CD4-positive, CD25-positive, alpha-beta regulatory T cell (primary cell): ENCODE measurements around the gene NLRC4. TPM values are rescaled to one million over a fixed set of nuclear protein-coding genes. Genes with fewer than 3 reads are reported as not detected.

Experiments
- ATAC-seq, 2 donors: fragments of 150-1000 bp; cut with Tn5 transposase; one replicate each; pipeline ENCODE4 v1.10.0; 2021; ENCODE audit warnings: low read depth in 2 of 2, moderate number of reproducible peaks in 2 of 2, moderate library complexity in 1 of 2
- DNase-seq, 3 donors: peaks; one replicate each; pipeline versions ENCODE4 v3.0.0 to v3.0.0-alpha.2; 2012 to 2022; ENCODE audit warnings: mixed read lengths in 1 of 3
- H3K27ac ChIP-seq: one replicate; pipeline ENCODE4 v1.7.0; 2013; ENCODE audit warnings: mild to moderate bottlenecking, low read length; ENCODE audit not compliant: insufficient read depth, poor library complexity, severe bottlenecking
- H3K27me3 ChIP-seq: one replicate; pipeline ENCODE4 v1.7.0; 2013; ENCODE audit warnings: low read length; ENCODE audit not compliant: control insufficient read depth, insufficient read depth
- H3K36me3 ChIP-seq: one replicate; pipeline ENCODE4 v1.7.0; 2013; ENCODE audit warnings: mild to moderate bottlenecking, low read length, moderate library complexity; ENCODE audit not compliant: control insufficient read depth, insufficient read depth
- H3K4me1 ChIP-seq: 2 replicates; pipeline ENCODE4 v1.7.0; 2013; ENCODE audit warnings: mild to moderate bottlenecking, low read length; ENCODE audit not compliant: insufficient read depth, control insufficient read depth, poor library complexity, severe bottlenecking
- H3K4me3 ChIP-seq: one replicate; pipeline ENCODE4 v1.7.0; 2013; ENCODE audit warnings: low read depth, mild to moderate bottlenecking, low read length, moderate library complexity
- H3K9me3 ChIP-seq, 2 experiments: 1 replicate in 1 of 2; 2 replicates in 1 of 2; pipeline ENCODE4 v1.7.0; 2013; ENCODE audit warnings: low read length in 2 of 2, mild to moderate bottlenecking in 1 of 2, moderate library complexity in 1 of 2; ENCODE audit not compliant: control insufficient read depth in 2 of 2
- H3K27ac Mint-ChIP-seq, 3 donors: one replicate each; pipeline ENCODE4 v1.8.0; 2020 to 2022; ENCODE audit warnings: mild to moderate bottlenecking in 3 of 3, mixed read lengths in 3 of 3, moderate library complexity in 2 of 3
- H3K27me3 Mint-ChIP-seq: one replicate; pipeline ENCODE4 v1.8.0; 2022; ENCODE audit warnings: mild to moderate bottlenecking, mixed read lengths
- H3K36me3 Mint-ChIP-seq: one replicate; pipeline ENCODE4 v1.8.0; 2020; ENCODE audit warnings: mixed read lengths
- H3K4me1 Mint-ChIP-seq, 4 donors: one replicate each; pipeline ENCODE4 v1.8.0; 2020 to 2022; ENCODE audit warnings: mixed read lengths in 4 of 4, mild to moderate bottlenecking in 1 of 4
- H3K4me3 Mint-ChIP-seq, 4 donors: one replicate each; pipeline ENCODE4 v1.8.0; 2020 to 2022; ENCODE audit warnings: mild to moderate bottlenecking in 4 of 4, mixed read lengths in 4 of 4, moderate library complexity in 3 of 4
- H3K9me3 Mint-ChIP-seq, 7 donors: one replicate each; pipeline ENCODE4 v1.8.0; 2020 to 2022; ENCODE audit warnings: mixed read lengths in 7 of 7, mild to moderate bottlenecking in 3 of 7, moderate library complexity in 2 of 7
- polyA plus RNA-seq, 4 donors: library from polyadenylated mRNA; unstranded; fragments of 300-500 nt; fragmentation: Illumina TruSeq; gene quantifications; one replicate each; pipeline ENCODE4 v1.2.3, GENCODE V29; 2021
- total RNA-seq: library from RNA; stranded (reverse); gene quantifications from one replicate; pipeline ENCODE4 v1.2.3, GENCODE V29; 2022

Gene NLRC4
- total and polyA plus RNA-seq, 5 donors from 2014 or later: 0.16 TPM; not detected in 4

GRCh38 chr2:32189011-32189410, 75.7 kb downstream of the NLRC4 start:
- peaks cover 23% of the 10 kb centered on the region for H3K36me3 Mint-ChIP-seq
- Histone ChIP-seq H3K27ac (peak overlapping the region; percentile 70), H3K27me3 (no peaks in the 10 kb centered on the region), H3K9me3 (no peaks in the 10 kb centered on the region), H3K4me1 (peaks cover 46% of the 10 kb centered on the region), H3K36me3 (peaks cover 32% of the 10 kb centered on the region), H3K4me3 (peak overlapping the region; percentile 49)
- H3K27ac Mint-ChIP-seq: peak overlapping the region; percentile 74 to 90 (median 79)
- H3K27me3 Mint-ChIP-seq: no peaks in the 10 kb centered on the region
- ATAC-seq: no peak
- peaks cover 30 to 53% (median 40%) of the 10 kb centered on the region in 4 donors for H3K4me1 Mint-ChIP-seq
- peak overlapping the region; percentile 8 to 66 (median 40) for H3K4me3 Mint-ChIP-seq
- DNase-seq: peak in 1 of 3 donors; percentile 29
- H3K9me3 Mint-ChIP-seq: peaks cover 0 to 2% (median 0%) of the 10 kb centered on the region in 7 donors

DNA sequence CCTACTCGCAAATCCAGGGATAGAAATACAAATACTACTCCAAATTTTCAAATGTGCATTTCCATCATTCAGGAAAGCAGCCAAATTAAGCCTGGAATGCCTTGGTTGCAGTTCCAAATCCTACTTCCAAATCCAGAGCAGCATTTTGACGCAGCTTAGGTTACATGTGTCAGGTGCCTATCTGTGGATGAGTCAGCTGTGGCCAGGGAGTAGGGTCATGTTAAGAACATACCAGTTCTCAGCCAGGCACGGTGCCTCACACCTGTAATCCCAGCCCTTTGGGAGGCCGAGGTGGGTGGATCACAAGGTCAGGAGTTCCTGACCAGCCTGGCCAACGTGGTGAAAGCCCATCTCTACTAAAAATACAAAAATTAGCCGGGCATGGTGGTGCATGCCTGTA, 82.0 kb downstream of the NLRC4 start:
- Mint-ChIP-seq H3K27ac (no peak overlapping the region), H3K27me3 (no peaks in the 10 kb centered on the region), H3K36me3 (peaks cover 30% of the 10 kb centered on the region), H3K4me1 (peaks cover 7 to 14% (median 11%) of the 10 kb centered on the region in 4 donors), H3K9me3 (no peaks in the 10 kb centered on the region), H3K4me3 (peak overlapping the region in 1 of 4 donors; percentile 31)
- no peak overlapping the region for H3K4me3 ChIP-seq
- no peak overlapping the region for H3K27ac ChIP-seq
- peaks cover under 1% of the 10 kb centered on the region for H3K4me1 ChIP-seq
- H3K36me3 ChIP-seq: peaks cover 52% of the 10 kb centered on the region
- H3K9me3 ChIP-seq: no peaks in the 10 kb centered on the region
- H3K27me3 ChIP-seq: no peaks in the 10 kb centered on the region
- no peak for DNase-seq
- no peak for ATAC-seq

Other genes starting within 250 kb of the NLRC4 start
- 39.4 TPM for gene DPY30, start 225.1 kb downstream of the NLRC4 start, total RNA-seq
- gene DPY30, start 225.1 kb downstream of the NLRC4 start, polyA plus RNA-seq: 100 to 1,000 TPM; 202 to 240 (median 210) TPM
- 20.2 TPM for gene SPAST, start 201.3 kb downstream of the NLRC4 start, total RNA-seq
- gene SPAST, start 201.3 kb downstream of the NLRC4 start, polyA plus RNA-seq: 10 to 100 TPM; 14.2 to 18.6 (median 15.8) TPM
- 9.3 TPM for gene SLC30A6, start 99.0 kb downstream of the NLRC4 start, total RNA-seq
- gene SLC30A6, start 99.0 kb downstream of the NLRC4 start, polyA plus RNA-seq: 10 to 100 TPM; 15.5 to 17.8 (median 16.9) TPM
- 29.2 TPM for gene YIPF4, start 13.0 kb upstream of the NLRC4 start, total RNA-seq
- gene YIPF4, start 13.0 kb upstream of the NLRC4 start, polyA plus RNA-seq: 10 to 100 TPM; 14.0 to 23.2 (median 17.2) TPM
- gene BIRC6, start 92.1 kb upstream of the NLRC4 start, total RNA-seq: 176 TPM
- gene BIRC6, start 92.1 kb upstream of the NLRC4 start, polyA plus RNA-seq: 10 to 100 TPM; 18.9 to 29.1 (median 23.5) TPM